SK-N-SH treated with all-trans-retinoic acid at 6 μM for 48 hours (cell line): ENCODE results near the gene LSAMP.

Source experiments
- ATAC-seq: fragments of 200-7000 bp; cut with Tn5 transposase; 3 replicates; pipeline ENCODE4 v1.9.1; 2020; ENCODE audit warnings: mild to moderate bottlenecking, moderate library complexity
- ARNTL ChIP-seq: fragments of 450-650 bp; formaldehyde crosslinking; IDR thresholded peaks from 2 replicates; pipeline ENCODE4 v1.5.0; 2020; ENCODE audit warnings: low read depth, mild to moderate bottlenecking, moderate library complexity, borderline replicate concordance
- BACH2 ChIP-seq: fragments of 250-450 bp; sonication (Bioruptor Pico); IDR thresholded peaks from 2 replicates; pipeline ENCODE4 v1.9.0; 2021; ENCODE audit warnings: mild to moderate bottlenecking, borderline replicate concordance
- CSDC2 ChIP-seq: fragments of 250-450 bp; sonication (Bioruptor Pico); IDR thresholded peaks from 2 replicates; pipeline ENCODE4 v1.5.0; 2020; ENCODE audit warnings: mild to moderate bottlenecking, moderate library complexity
- CSRNP3 ChIP-seq: fragments of 250-450 bp; sonication (Bioruptor Pico); IDR thresholded peaks from 2 replicates; pipeline ENCODE4 v1.5.1; 2021; ENCODE audit warnings: mild to moderate bottlenecking, moderate library complexity
- ESRRG ChIP-seq: fragments of 250-450 bp; sonication (Bioruptor Pico); IDR thresholded peaks from 2 replicates; pipeline ENCODE4 v1.6.1; 2021; ENCODE audit warnings: mild to moderate bottlenecking
- GLIS3 ChIP-seq: fragments of 250-450 bp; sonication (Bioruptor Pico); IDR thresholded peaks from 2 replicates; pipeline ENCODE4 v1.5.0; 2020; ENCODE audit warnings: mild to moderate bottlenecking, moderate library complexity
- POU6F1 ChIP-seq: fragments of 250-450 bp; sonication (Bioruptor Pico); IDR thresholded peaks from 2 replicates; pipeline ENCODE4 v1.8.0; 2021; ENCODE audit warnings: low read depth, mild to moderate bottlenecking, moderate library complexity, borderline replicate concordance
- PPARA ChIP-seq: fragments of 250-450 bp; sonication (Bioruptor Pico); IDR thresholded peaks from 2 replicates; pipeline ENCODE4 v1.5.0; 2020; ENCODE audit warnings: mild to moderate bottlenecking, borderline replicate concordance
- RARB ChIP-seq: fragments of 250-450 bp; sonication (Bioruptor Pico); IDR thresholded peaks from 2 replicates; pipeline ENCODE4 v1.8.0; 2021; ENCODE audit warnings: mild to moderate bottlenecking, moderate library complexity
- SNAI2 ChIP-seq: fragments of 250-450 bp; sonication (Bioruptor Pico); IDR thresholded peaks from 2 replicates; pipeline ENCODE4 v1.5.0; 2020; ENCODE audit warnings: mild to moderate bottlenecking, moderate library complexity
- TCF4 ChIP-seq: fragments of 250-450 bp; sonication (Bioruptor Pico); IDR thresholded peaks from 2 replicates; pipeline ENCODE4 v1.8.0; 2021; ENCODE audit warnings: mild to moderate bottlenecking, moderate library complexity, borderline replicate concordance
- TSHZ2 ChIP-seq: fragments of 250-450 bp; sonication (Bioruptor Pico); IDR thresholded peaks from 2 replicates; pipeline ENCODE4 v1.5.0; 2020; ENCODE audit warnings: mild to moderate bottlenecking, moderate library complexity
- ZC3H10 ChIP-seq: fragments of 250-450 bp; sonication (Bioruptor Pico); IDR thresholded peaks from 2 replicates; pipeline ENCODE4 v1.5.1; 2021; ENCODE audit warnings: mild to moderate bottlenecking, moderate library complexity
- ZFP3 ChIP-seq: fragments of 250-450 bp; sonication (Bioruptor Pico); IDR thresholded peaks from 2 replicates; pipeline ENCODE4 v1.5.0; 2020; ENCODE audit warnings: mild to moderate bottlenecking, moderate library complexity
- ZFP30 ChIP-seq: fragments of 450-650 bp; formaldehyde crosslinking; IDR thresholded peaks from 2 replicates; pipeline ENCODE4 v1.5.0; 2022; ENCODE audit warnings: mild to moderate bottlenecking, moderate library complexity
- ZNF8 ChIP-seq: fragments of 450-650 bp; formaldehyde crosslinking; IDR thresholded peaks from 2 replicates; pipeline ENCODE4 v1.5.0; 2020; ENCODE audit warnings: mild to moderate bottlenecking, moderate library complexity
- TF ChIP-seq, protein P1 (sequence below): fragments of 250-450 bp; sonication (Bioruptor Pico); IDR thresholded peaks from 2 replicates; pipeline ENCODE4 v1.5.1; 2020; ENCODE audit warnings: low read depth, mild to moderate bottlenecking, moderate library complexity

Gene LSAMP

GRCh38 chr3:115930922-115931321, 514.4 kb downstream of the LSAMP start:
- TF ChIP-seq CSRNP3 (CRISPR knock-in tag) (no peak), ZFP3 (CRISPR knock-in tag) (no peak), ZC3H10 (CRISPR knock-in tag) (no peak), POU6F1 (no peak), ARNTL (CRISPR knock-in tag) (no peak), CSDC2 (CRISPR knock-in tag) (no peak), TSHZ2 (CRISPR knock-in tag) (no peak), GLIS3 (CRISPR knock-in tag) (no peak), ESRRG (CRISPR knock-in tag) (no peak), ZNF8 (CRISPR knock-in tag) (no peak), ZFP30 (CRISPR knock-in tag) (no peak), BACH2 (CRISPR knock-in tag) (no peak)
- TF ChIP-seq, protein P1, sequence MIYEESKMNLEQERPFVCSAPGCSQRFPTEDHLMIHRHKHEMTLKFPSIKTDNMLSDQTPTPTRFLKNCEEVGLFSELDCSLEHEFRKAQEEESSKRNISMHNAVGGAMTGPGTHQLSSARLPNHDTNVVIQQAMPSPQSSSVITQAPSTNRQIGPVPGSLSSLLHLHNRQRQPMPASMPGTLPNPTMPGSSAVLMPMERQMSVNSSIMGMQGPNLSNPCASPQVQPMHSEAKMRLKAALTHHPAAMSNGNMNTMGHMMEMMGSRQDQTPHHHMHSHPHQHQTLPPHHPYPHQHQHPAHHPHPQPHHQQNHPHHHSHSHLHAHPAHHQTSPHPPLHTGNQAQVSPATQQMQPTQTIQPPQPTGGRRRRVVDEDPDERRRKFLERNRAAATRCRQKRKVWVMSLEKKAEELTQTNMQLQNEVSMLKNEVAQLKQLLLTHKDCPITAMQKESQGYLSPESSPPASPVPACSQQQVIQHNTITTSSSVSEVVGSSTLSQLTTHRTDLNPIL (CRISPR knock-in tag) = no peak
- no peak for ATAC-seq

DNA sequence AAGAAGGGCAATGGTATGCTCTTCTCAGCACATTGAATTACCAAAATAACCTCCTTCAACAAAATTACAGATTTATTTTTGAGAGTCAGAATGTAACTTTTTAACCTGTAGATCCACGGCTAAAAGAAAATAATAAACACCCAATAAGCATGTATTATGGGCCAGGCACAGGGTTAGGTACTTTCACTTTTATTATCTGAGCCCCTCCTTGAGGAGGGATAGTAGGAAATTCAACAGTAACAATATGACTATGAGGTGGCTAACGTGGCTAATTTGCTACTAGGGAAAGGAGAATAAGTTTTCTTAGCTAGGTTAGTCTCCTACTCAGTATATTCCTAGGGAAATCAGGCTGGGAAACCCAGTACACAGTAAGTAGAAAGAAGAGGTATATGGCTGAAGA, 515.1 kb downstream of the LSAMP start:
- ATAC-seq = no peak
- TF ChIP-seq TSHZ2 (CRISPR knock-in tag) (no peak), GLIS3 (CRISPR knock-in tag) (no peak), POU6F1 (no peak), TCF4 (CRISPR knock-in tag) (no peak), ZFP30 (CRISPR knock-in tag) (no peak)

- no peak for ATAC-seq
- TF ChIP-seq RARB (no peak), TSHZ2 (CRISPR knock-in tag) (no peak), ZC3H10 (CRISPR knock-in tag) (no peak), POU6F1 (no peak), CSRNP3 (CRISPR knock-in tag) (no peak), ZFP30 (CRISPR knock-in tag) (no peak), GLIS3 (CRISPR knock-in tag) (no peak), ARNTL (CRISPR knock-in tag) (no peak), CSDC2 (CRISPR knock-in tag) (no peak), PPARA (CRISPR knock-in tag) (no peak), BACH2 (CRISPR knock-in tag) (no peak), SNAI2 (no peak)
These were observed 516.9 kb downstream of the LSAMP start for GRCh38 chr3:115928376-115928775.
